Kidney (tissue), 14 donors: ENCODE measurements around the gene CLHC1. TPM values are rescaled to one million over a fixed set of nuclear protein-coding genes. Genes with fewer than 3 reads are reported as not detected.

Experiments
- DNase-seq, 5 donors: peaks; one replicate each; pipeline ENCODE4 v3.0.0-alpha.2; 2013 to 2020
- FAIRE-seq: peaks from 2 replicates; lab custom pipeline; 2012; peaks lifted over from hg19 to GRCh38; lab: Jason Lieb, UNC
- H3K27ac ChIP-seq, 2 donors: one replicate each; pipeline ENCODE4 v1.7.0; 2013; ENCODE audit warnings: low read depth in 2 of 2, low read length in 2 of 2, inconsistent platforms in 1 of 2
- H3K27me3 ChIP-seq: one replicate; pipeline ENCODE4 v1.7.1; 2013; ENCODE audit warnings: low read length, inconsistent platforms; ENCODE audit not compliant: control insufficient read depth, insufficient read depth
- H3K36me3 ChIP-seq, 3 donors: one replicate each; pipeline versions ENCODE4 v1.7.0 to v1.7.1; 2013; ENCODE audit warnings: low read length in 3 of 3, control low read depth in 1 of 3, inconsistent platforms in 1 of 3; ENCODE audit not compliant: insufficient read depth in 3 of 3, control insufficient read depth in 2 of 3
- H3K4me1 ChIP-seq, 3 donors: one replicate each; pipeline versions ENCODE4 v1.7.0 to v1.7.1; 2013; ENCODE audit warnings: low read length in 3 of 3, inconsistent platforms in 1 of 3, low read depth in 1 of 3; ENCODE audit not compliant: control insufficient read depth in 2 of 3, insufficient read depth in 2 of 3
- H3K4me3 ChIP-seq, 3 donors: one replicate each; pipeline versions ENCODE4 v1.7.0 to v1.8.1; 2013; ENCODE audit warnings: low read length in 3 of 3, control low read depth in 1 of 3, inconsistent platforms in 1 of 3
- H3K9ac ChIP-seq, 3 donors: one replicate each; pipeline versions ENCODE4 v1.7.0 to v1.7.1; 2013; ENCODE audit warnings: low read length in 3 of 3, control low read depth in 1 of 3, inconsistent platforms in 1 of 3
- H3K9me3 ChIP-seq, 3 donors: one replicate each; pipeline versions ENCODE4 v1.7.0 to v1.7.1; 2013; ENCODE audit warnings: low read length in 3 of 3, control low read depth in 1 of 3, inconsistent platforms in 1 of 3; ENCODE audit not compliant: control insufficient read depth in 2 of 3, insufficient read depth in 1 of 3
- intact Hi-C: fragments of 100-400 bp; cut with DNase I; formaldehyde crosslinking; loops from one replicate; pipeline ENCODE4 v1.11.1; 2022
- polyA plus RNA-seq: library from polyadenylated mRNA; stranded (reverse); fragments of 350-450 nt; fragmentation: Illumina TruSeq; extraction: RNeasy Lipid Tissue Mini Kit (QIAGEN cat#74804); gene quantifications from one replicate; pipeline ENCODE4 v1.2.3, GENCODE V29; 2014; ENCODE audit warnings: low read depth, low replicate concordance; ENCODE audit not compliant: insufficient read depth
- total RNA-seq: library from RNA; stranded (reverse); fragmentation: NEBNext Ultra II Directional; extraction: Animal tissue kit (Norgen Biotek cat#: 25700); gene quantifications from one replicate; pipeline ENCODE4 v1.2.1, GENCODE V29; 2021
- TF ChIP-seq, protein P1 (sequence below): IDR thresholded peaks from 3 replicates; pipeline ENCODE4 v1.5.1; 2012; ENCODE audit warnings: mild to moderate bottlenecking, moderate library complexity, borderline replicate concordance; ENCODE audit not compliant: insufficient read depth; ENCODE audit errors: extremely low read depth
- donor health status: control.
- donor health status: control.
- donor health status: control.
- donor health status: control.
- donor health status: control.
- donor health status: DM: yes; HTN: yes; CAD: no.
- donor health status: Normal renal cell carcinoma (clear cell type).

Gene CLHC1
- total and polyA plus RNA-seq, 2 donors from 2014 or later = 8.3 to 14.0 TPM

DNA sequence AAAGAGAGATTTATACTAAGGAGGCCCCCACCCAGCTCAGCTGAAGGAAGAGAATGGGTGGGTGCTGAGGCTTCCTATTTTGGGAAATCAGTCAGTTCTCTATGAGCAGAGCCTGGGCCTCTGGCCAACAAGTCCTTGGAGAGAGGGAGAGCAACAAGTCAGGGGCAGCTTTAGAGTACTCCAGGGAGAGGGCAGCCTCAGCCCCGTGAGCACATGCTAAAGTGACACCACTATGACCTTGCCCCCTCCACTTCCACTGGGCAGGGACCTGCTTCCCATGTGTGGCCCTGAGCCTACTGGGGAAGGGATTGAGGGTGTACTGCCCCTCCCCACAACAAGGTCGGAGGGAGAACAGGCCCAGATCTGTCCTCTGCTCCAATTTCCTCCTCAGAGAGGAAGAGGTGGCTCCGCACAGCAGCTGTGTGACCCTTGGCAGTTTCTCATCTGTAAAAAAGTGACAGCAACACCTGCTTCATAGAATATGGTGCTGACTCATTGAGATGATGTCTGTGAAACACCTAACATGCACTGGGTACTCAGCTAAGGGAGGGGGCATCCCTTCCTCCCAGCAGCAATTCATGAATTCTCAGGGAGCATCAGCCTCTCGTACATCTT, 72.9 kb downstream of the CLHC1 start:
- Histone ChIP-seq H3K4me1 (peaks cover 5 to 43% (median 36%) of the 10 kb centered on the region in 3 donors), H3K27ac (peak overlapping the region; percentile 43 to 56), H3K9ac (no peak overlapping the region), H3K27me3 (no peaks in the 10 kb centered on the region), H3K9me3 (no peaks in the 10 kb centered on the region), H3K4me3 (no peak overlapping the region), H3K36me3 (no peaks in the 10 kb centered on the region)
- TF ChIP-seq, protein P1, sequence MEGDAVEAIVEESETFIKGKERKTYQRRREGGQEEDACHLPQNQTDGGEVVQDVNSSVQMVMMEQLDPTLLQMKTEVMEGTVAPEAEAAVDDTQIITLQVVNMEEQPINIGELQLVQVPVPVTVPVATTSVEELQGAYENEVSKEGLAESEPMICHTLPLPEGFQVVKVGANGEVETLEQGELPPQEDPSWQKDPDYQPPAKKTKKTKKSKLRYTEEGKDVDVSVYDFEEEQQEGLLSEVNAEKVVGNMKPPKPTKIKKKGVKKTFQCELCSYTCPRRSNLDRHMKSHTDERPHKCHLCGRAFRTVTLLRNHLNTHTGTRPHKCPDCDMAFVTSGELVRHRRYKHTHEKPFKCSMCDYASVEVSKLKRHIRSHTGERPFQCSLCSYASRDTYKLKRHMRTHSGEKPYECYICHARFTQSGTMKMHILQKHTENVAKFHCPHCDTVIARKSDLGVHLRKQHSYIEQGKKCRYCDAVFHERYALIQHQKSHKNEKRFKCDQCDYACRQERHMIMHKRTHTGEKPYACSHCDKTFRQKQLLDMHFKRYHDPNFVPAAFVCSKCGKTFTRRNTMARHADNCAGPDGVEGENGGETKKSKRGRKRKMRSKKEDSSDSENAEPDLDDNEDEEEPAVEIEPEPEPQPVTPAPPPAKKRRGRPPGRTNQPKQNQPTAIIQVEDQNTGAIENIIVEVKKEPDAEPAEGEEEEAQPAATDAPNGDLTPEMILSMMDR = no peak
- FAIRE-seq (no peak), DNase-seq (peak in 1 of 5 donors; percentile 79)
- intact Hi-C loops = no loop called here

DNA sequence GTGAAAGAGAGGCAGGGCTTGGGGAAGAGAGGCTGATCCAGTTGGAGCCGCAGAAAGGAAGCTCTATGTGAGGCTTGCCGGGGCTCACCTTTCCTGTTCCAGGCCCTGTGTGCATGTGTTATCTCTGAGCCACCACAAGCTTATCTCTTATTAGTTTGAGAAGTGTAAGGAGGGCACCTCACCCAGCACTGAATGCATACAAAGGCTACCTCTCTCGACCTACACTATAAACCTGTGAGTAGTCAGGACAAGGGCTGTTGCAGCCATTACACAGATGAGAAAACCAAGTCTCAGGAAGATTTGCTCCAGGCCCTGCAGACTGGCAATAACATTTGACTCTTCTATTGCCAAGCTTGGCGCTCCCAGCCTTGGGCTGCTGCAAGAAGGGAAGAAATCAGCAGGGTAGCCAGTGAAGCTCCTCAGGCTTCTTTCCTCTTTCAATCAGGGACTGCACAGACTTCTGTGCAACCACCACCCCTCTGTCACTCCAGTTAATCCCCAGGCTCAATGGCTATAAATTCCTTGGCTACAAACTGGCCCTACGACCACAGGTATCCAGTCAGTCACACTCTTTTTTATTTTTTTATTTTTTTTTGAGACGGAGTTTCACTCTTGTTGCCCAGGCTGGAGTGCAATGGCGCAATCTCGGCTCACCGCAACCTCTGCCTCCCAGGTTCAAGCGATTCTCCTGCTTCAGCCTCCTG, 73.8 kb downstream of the CLHC1 start:
- peaks cover 0 to 35% (median 27%) of the 10 kb centered on the region in 3 donors for H3K4me1 ChIP-seq
- intact Hi-C loops = no loop called here

DNA sequence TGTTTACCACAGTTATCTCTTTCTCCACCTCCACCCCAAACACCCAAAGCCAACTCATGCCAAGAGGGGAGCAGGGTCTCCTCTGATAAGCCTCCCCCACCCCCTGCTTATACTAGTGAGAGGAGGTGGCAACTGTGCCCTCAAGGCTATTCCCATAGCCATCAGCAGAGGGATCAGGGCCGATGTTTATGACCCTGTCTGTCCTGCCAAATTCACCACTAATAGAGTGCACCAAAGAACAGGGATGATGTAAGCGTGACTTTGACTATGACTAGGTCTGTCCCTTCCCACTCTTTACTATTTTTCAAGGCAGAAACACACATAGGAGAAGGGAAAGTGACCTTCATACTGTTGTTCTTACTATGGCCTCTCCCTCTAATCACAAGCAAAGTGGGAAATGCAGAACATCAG, 74.6 kb downstream of the CLHC1 start:
- Histone ChIP-seq H3K27ac (peak overlapping the region in 1 of 2 donors; percentile 16), H3K4me3 (no peak overlapping the region), H3K36me3 (no peaks in the 10 kb centered on the region), H3K4me1 (peaks cover 0 to 30% (median 19%) of the 10 kb centered on the region in 3 donors), H3K9ac (no peak overlapping the region), H3K9me3 (no peaks in the 10 kb centered on the region), H3K27me3 (no peaks in the 10 kb centered on the region)
- intact Hi-C loops = no loop called here
- TF ChIP-seq, protein P1 = no peak
- FAIRE-seq = no peak
- no peak for DNase-seq

More for the DNA sequence above, 73.8 kb downstream of the CLHC1 start:
- no peaks in the 10 kb centered on the region for H3K27me3 ChIP-seq
- no peak overlapping the region for H3K27ac ChIP-seq
- H3K9me3 ChIP-seq = no peaks in the 10 kb centered on the region
- H3K9ac ChIP-seq = no peak overlapping the region
- TF ChIP-seq, protein P1 = no peak
- no peak overlapping the region for H3K4me3 ChIP-seq
- no peaks in the 10 kb centered on the region for H3K36me3 ChIP-seq
- DNase-seq (no peak), FAIRE-seq (no peak)
